Measurements from ENCODE around the gene SUMO3. TPM values are rescaled to one million over a fixed set of nuclear protein-coding genes. Genes with fewer than 3 reads are reported as not detected.

The SUMO3 gene
- total RNA-seq, 1 experiment from 2014 or later = 82.9 TPM

DNA sequence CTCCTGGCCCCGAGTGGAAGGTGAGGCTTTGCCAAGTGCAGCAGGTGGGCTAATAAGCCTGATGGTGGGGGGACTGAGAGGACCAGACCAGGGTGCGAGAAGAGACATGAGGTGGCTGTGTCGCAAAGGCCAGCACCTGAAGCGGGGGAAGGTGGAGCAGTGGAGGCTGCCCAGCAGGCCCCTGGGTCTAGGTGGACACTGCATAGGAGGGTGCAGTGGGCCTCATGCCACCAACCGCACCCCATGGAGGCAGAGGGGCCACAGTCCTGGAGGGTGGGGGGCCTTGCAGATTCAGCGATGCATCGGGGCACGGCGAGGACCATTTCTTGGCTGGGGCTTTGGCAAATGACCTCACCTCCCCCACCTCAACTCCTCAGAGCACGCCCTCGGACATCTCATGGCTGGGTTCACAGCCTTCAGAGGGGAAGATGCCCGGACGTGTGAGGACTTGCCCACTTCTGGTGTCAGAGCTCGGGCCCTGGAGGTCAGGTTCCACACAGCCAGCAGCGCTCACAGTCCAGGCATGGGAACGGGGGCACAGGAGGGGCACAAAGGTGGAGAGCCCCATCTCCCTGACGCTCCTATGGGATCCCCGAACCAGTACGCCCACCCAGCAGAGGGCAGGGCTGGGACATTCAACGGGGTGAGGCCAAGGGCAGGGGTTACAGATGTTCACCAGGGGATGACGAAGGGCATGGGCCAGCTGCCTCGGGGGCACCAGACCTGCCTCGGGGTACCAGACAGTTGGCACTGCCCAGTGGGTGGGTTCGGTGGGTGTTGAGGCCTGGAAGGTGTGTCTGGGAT lies 51.6 kb downstream of the SUMO3 start:
- H2BK15ac ChIP-seq (ENCODE audit: low read depth, low read length) = no peak overlapping the region
- Mint-ChIP-seq H3K4me1 (peaks cover 44 to 54% of the 10 kb centered on the region in 2 experiments), H3K9me3 (no peaks in the 10 kb centered on the region), H3K27me3 (ENCODE audit: low read depth) (peaks cover under 1% of the 10 kb centered on the region; the same call in 1 of the 2 replicates), H3K27ac (peak overlapping the region; percentile 55 to 90 (median 84); a peak in 4 of 7 replicates), H3K4me3 (no peak overlapping the region), H3K36me3 (ENCODE audit: insufficient read depth in 1 of 3, low read depth in 3 of 3) (peaks cover 10 to 26% (median 22%) of the 10 kb centered on the region in 3 experiments)
- no peak overlapping the region for H4K8ac ChIP-seq (replicated peaks; ENCODE audit: insufficient read length, low read depth, low read length)
- H3K56ac ChIP-seq (ENCODE audit: insufficient read length, low read depth, low read length) = no peak overlapping the region
- H3K23ac ChIP-seq (ENCODE audit: insufficient read length, low read depth, low read length) = no peak overlapping the region
- no peak overlapping the region for H2BK120ac ChIP-seq (ENCODE audit: low read depth, low read length, poor library complexity, severe bottlenecking)
- H3T11ph ChIP-seq (ENCODE audit: low read length) = no peak overlapping the region
- no peak overlapping the region for H2AFZ ChIP-seq (ENCODE audit: low read length)
- no peak overlapping the region for H4K5ac ChIP-seq (ENCODE audit: insufficient read length, low read depth, low read length)
- no peaks in the 10 kb centered on the region for H3K23me2 ChIP-seq (ENCODE audit: insufficient read length, low read depth, low read length, poor library complexity, severe bottlenecking)
- no CpG with 5 or more reads among the region's 24 CpGs for WGBS (ENCODE audit: extremely low coverage, insufficient read length, low lambda C conversion rate)
- TF ChIP-seq, protein P1, sequence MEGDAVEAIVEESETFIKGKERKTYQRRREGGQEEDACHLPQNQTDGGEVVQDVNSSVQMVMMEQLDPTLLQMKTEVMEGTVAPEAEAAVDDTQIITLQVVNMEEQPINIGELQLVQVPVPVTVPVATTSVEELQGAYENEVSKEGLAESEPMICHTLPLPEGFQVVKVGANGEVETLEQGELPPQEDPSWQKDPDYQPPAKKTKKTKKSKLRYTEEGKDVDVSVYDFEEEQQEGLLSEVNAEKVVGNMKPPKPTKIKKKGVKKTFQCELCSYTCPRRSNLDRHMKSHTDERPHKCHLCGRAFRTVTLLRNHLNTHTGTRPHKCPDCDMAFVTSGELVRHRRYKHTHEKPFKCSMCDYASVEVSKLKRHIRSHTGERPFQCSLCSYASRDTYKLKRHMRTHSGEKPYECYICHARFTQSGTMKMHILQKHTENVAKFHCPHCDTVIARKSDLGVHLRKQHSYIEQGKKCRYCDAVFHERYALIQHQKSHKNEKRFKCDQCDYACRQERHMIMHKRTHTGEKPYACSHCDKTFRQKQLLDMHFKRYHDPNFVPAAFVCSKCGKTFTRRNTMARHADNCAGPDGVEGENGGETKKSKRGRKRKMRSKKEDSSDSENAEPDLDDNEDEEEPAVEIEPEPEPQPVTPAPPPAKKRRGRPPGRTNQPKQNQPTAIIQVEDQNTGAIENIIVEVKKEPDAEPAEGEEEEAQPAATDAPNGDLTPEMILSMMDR (conservative IDR thresholded peaks at IDR 0.05) = no peak
- H3K79me2 ChIP-seq (ENCODE audit: insufficient read depth, low read length) = no peaks in the 10 kb centered on the region
- no peak overlapping the region for H2BK5ac ChIP-seq (ENCODE audit: insufficient read length, low read length)
- H3K27me3 ChIP-seq (ENCODE audit: insufficient read depth, low read length) = no peaks in the 10 kb centered on the region
- H4K20me1 ChIP-seq (ENCODE audit: control insufficient read depth, insufficient read depth, insufficient read length) = no peaks in the 10 kb centered on the region
- no peaks in the 10 kb centered on the region for H3K79me1 ChIP-seq (ENCODE audit: insufficient read depth, low read depth, low read length, poor library complexity, severe bottlenecking)
- no peak overlapping the region for H3K4ac ChIP-seq (ENCODE audit: low read depth, low read length)
- no peak overlapping the region for H2AK5ac ChIP-seq (ENCODE audit: insufficient read length, low read length)
- no peak overlapping the region for H3K9ac ChIP-seq (ENCODE audit: extremely low read depth, insufficient read length, low read length)
- peak overlapping the region; percentile 10 for H3K18ac ChIP-seq (ENCODE audit: insufficient read length, low read depth, low read length)
- no peak for DNase-seq
- H3K14ac ChIP-seq (ENCODE audit: insufficient read depth, low read length) = peak overlapping the region; percentile 62
- no peak overlapping the region for H4K91ac ChIP-seq (ENCODE audit: insufficient read length, low read depth, low read length)
- H3K9me3 ChIP-seq (ENCODE audit: control insufficient read depth, low read depth, low read length) = no peaks in the 10 kb centered on the region
- H2BK12ac ChIP-seq (ENCODE audit: insufficient read length, low read depth, low read length) = no peak overlapping the region
- H3K27ac ChIP-seq (ENCODE audit: insufficient read length, low read depth, low read length) = no peak overlapping the region
- H3K4me1 ChIP-seq (ENCODE audit: insufficient read depth, low read length) = no peaks in the 10 kb centered on the region; the same call in 1 of the 2 replicates
- no peak overlapping the region for H2BK20ac ChIP-seq (ENCODE audit: low read depth, low read length, poor library complexity, severe bottlenecking)
- H3K4me2 ChIP-seq (ENCODE audit: insufficient read depth, insufficient read length, low read length) = no peak overlapping the region
